ENCODE measurements around the gene ITLN2.
"Not testable (repeated sequence)": the region's sequence is repeated elsewhere in the genome, so short reads cannot be mapped to it uniquely, and the experiment has no call there.

The ITLN2 gene

GRCh38 chr1:160904783-160905616, 49.6 kb downstream of the ITLN2 start:
- DNase-seq: no peak

- not testable (repeated sequence) for DNase-seq
Observed at GRCh38 chr1:160902251-160902650, 52.4 kb downstream of the ITLN2 start.

DNA sequence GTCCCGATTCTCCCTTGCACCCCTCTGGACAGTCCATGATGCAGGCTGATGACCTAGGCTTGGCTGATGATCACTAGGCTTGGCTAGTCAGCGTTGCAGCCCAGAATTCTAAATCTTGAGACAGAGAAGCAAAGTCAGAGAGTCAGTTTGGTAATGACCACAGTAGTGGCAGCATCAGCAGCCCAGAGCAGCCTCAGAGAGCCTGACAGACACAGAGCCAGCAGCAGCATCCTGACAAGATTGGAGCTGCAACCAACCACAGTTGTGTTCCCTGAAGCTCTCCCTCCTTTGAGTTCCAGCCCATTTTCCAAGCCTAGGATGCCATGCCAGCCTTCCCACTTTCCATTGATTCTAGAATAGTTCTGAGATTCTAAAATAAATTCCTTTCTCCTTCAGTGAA, 52.8 kb downstream of the ITLN2 start:
- no peak for DNase-seq

GRCh38 chr1:160900683-160901082, 53.9 kb downstream of the ITLN2 start:
- not testable (repeated sequence) for DNase-seq
